Activated B cell treated with CpG ODN at 0.5 μM for 24 hours (primary cell): ENCODE data around the gene MAP2K6. TPM values are rescaled to one million over a fixed set of nuclear protein-coding genes. Genes with fewer than 3 reads are reported as not detected.

Source experiments
- ATAC-seq: fragments of 200-7000 bp; cut with Tn5 transposase; one replicate; pipeline ENCODE4 v1.10.0; 2021; ENCODE audit warnings: low read depth, mild to moderate bottlenecking, moderate library complexity
- CTCF ChIA-PET: fragments of 350-600 bp; sonication (Branson Sonifier 250); formaldehyde crosslinking; loops from one replicate; lab custom pipeline; 2021; ENCODE audit warnings: antibody characterized with exemption; lab: Charles Lee
- POLR2A ChIA-PET: fragments of 350-600 bp; sonication (Branson Sonifier 250); formaldehyde crosslinking; loops from one replicate; lab custom pipeline; 2021; ENCODE audit warnings: antibody characterized with exemption; lab: Charles Lee
- DNase-seq: peaks from one replicate; pipeline ENCODE4 v3.0.0; 2022
- H3K27ac Mint-ChIP-seq: one replicate; pipeline ENCODE4 v1.8.0; 2020; ENCODE audit warnings: mixed read lengths
- H3K27me3 Mint-ChIP-seq: one replicate; pipeline ENCODE4 v1.8.0; 2021; ENCODE audit warnings: mixed read lengths
- H3K36me3 Mint-ChIP-seq: one replicate; pipeline ENCODE4 v1.8.0; 2021; ENCODE audit warnings: low read depth, mixed read lengths
- H3K4me1 Mint-ChIP-seq: one replicate; pipeline ENCODE4 v1.8.0; 2021; ENCODE audit warnings: mixed read lengths
- H3K4me3 Mint-ChIP-seq: one replicate; pipeline ENCODE4 v1.8.0; 2020; ENCODE audit warnings: mild to moderate bottlenecking, mixed read lengths
- H3K9me3 Mint-ChIP-seq: one replicate; pipeline ENCODE4 v1.8.0; 2020; ENCODE audit warnings: mixed read lengths
- CTCF ChIP-seq: fragments of 200-600 bp; IDR thresholded peaks from one replicate; pipeline ENCODE4 v1.8.0; 2022; ENCODE audit warnings: antibody characterized with exemption, mild to moderate bottlenecking
- intact Hi-C: fragments of 100-400 bp; cut with micrococcal nuclease; formaldehyde crosslinking; loops from one replicate; pipeline ENCODE4 v1.15.1; 2024
- total RNA-seq: library from RNA; stranded (reverse); gene quantifications from 2 replicates; pipeline ENCODE4 v1.2.3, GENCODE V29; 2022

Gene MAP2K6
- total RNA-seq, 1 donor from 2014 or later = 2.9 TPM

GRCh38 chr17:69567130-69567529, 152.6 kb downstream of the MAP2K6 start:
- POLR2A ChIA-PET = no interaction called here
- CTCF ChIA-PET = interaction anchor here (0.8 to 2.7 kb wide), 3 partner anchors 17 to 986 kb away, joined by 3 to 11 read pairs (median 6); no protein-coding TSS in a partner anchor

GRCh38 chr17:69572747-69573146, 158.2 kb downstream of the MAP2K6 start:
- ChIA-PET POLR2A (no interaction called here), CTCF (no interaction called here)
- Mint-ChIP-seq H3K4me3 (no peak overlapping the region), H3K27ac (no peak overlapping the region), H3K27me3 (peaks cover 6% of the 10 kb centered on the region), H3K9me3 (no peaks in the 10 kb centered on the region), H3K36me3 (no peaks in the 10 kb centered on the region), H3K4me1 (peaks cover 25% of the 10 kb centered on the region)
- intact Hi-C loops = no loop called here
- no peak for ATAC-seq
- TF ChIP-seq CTCF = no peak
- no peak for DNase-seq

More at GRCh38 chr17:69567130-69567529, 152.6 kb downstream of the MAP2K6 start:
- H3K9me3 Mint-ChIP-seq = no peaks in the 10 kb centered on the region
- intact Hi-C loops = loop anchor here (10.0 kb wide), 1 partner anchor 1058 kb away; no protein-coding TSS in a partner anchor
- H3K4me1 Mint-ChIP-seq = peaks cover 5% of the 10 kb centered on the region
- no peak for ATAC-seq
- TF ChIP-seq CTCF = no peak
- no peak overlapping the region for H3K27ac Mint-ChIP-seq
- no peaks in the 10 kb centered on the region for H3K36me3 Mint-ChIP-seq
- DNase-seq = no peak
- no peak overlapping the region for H3K4me3 Mint-ChIP-seq
- H3K27me3 Mint-ChIP-seq = peaks cover 6% of the 10 kb centered on the region

DNA sequence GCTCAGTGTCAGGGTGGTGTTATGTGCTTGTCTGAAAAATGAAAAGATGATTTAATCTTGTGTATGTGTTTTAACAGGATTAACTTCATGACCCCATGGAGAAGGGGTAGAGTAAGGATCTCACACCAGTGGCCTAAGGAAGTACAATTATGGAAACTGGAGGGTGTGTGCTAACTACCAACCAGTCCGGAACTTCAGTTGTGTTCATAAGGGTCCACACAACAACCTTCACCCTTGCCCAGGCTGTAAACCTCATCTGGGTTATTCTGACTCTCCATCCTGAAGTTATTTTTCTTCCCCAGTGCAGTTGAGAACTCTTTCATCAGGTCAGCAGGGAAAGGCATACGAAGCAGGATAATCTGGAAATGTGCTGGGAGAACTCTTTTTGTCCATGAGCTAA, 158.9 kb downstream of the MAP2K6 start:
- ChIA-PET CTCF (no interaction called here), POLR2A (no interaction called here)
- no peak for DNase-seq
- Mint-ChIP-seq H3K9me3 (no peaks in the 10 kb centered on the region), H3K36me3 (no peaks in the 10 kb centered on the region), H3K27me3 (peaks cover 7% of the 10 kb centered on the region), H3K4me1 (peaks cover 25% of the 10 kb centered on the region), H3K4me3 (no peak overlapping the region), H3K27ac (no peak overlapping the region)
- ATAC-seq = no peak
- intact Hi-C loops = no loop called here
- no peak for TF ChIP-seq CTCF

DNA sequence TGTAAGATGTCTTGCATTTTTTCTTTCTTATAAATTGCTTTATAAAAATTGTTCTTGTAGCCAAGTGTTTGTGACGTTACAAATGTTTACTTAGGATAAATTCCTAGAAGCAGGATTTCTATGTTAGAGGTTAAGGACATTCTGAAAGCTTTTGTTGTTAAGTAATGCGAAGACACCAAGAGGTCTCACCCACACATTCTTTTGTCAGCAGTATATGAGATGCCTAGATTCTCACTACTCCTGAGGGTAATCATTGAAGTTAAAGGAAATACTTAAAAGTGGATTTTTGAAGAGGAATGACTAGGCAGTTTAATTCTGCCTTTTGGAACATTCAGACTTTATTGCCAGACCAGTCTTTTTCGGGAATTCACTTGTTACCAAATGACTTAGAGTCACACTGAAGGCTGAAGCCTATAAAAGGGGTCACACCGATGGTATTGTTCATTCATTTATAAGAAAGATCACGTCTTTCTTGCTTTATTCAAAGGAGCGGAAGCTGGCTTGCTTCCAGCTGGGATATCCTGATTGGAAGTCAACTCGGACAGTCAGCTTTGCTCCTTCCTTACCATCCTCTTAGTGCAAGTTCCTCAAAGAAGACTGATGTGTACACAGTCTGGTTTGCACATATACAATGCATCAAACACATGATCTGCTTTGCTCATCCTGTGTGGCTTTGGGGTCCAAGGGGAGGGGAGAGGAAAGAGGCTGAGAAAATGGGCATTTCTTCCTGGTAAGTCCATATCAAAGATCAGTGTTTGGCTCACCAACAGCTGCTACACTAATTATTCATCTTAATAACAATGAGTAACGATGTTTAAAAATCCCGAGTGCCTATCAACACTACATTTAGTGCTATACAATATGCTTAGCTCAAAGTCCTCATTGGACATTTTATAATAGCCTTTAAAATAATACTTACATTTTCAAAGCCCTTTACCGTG, 160.0 kb downstream of the MAP2K6 start:
- CTCF ChIA-PET = interaction anchor here (1.2 kb wide), 1 partner anchor 33 kb away, joined by 3 read pairs; no protein-coding TSS in a partner anchor
- TF ChIP-seq CTCF = no peak
- H3K4me3 Mint-ChIP-seq = no peak overlapping the region
- no peaks in the 10 kb centered on the region for H3K9me3 Mint-ChIP-seq
- intact Hi-C loops = no loop called here
- H3K4me1 Mint-ChIP-seq = peaks cover 23% of the 10 kb centered on the region
- H3K27me3 Mint-ChIP-seq = peaks cover 6% of the 10 kb centered on the region
- no peak for DNase-seq
- H3K36me3 Mint-ChIP-seq = no peaks in the 10 kb centered on the region
- no peak for ATAC-seq
- POLR2A ChIA-PET = no interaction called here
- H3K27ac Mint-ChIP-seq = no peak overlapping the region

GRCh38 chr17:69575346-69575761, 160.9 kb downstream of the MAP2K6 start:
- ATAC-seq (no peak), DNase-seq (no peak)
- intact Hi-C loops = no loop called here
- H3K36me3 Mint-ChIP-seq = no peaks in the 10 kb centered on the region
- ChIA-PET CTCF (interaction anchor here (1.3 kb wide), 1 partner anchor 53 kb away, joined by 3 read pairs; no protein-coding TSS in a partner anchor), POLR2A (no interaction called here)
- H3K9me3 Mint-ChIP-seq = no peaks in the 10 kb centered on the region
- no peak overlapping the region for H3K27ac Mint-ChIP-seq
- no peak overlapping the region for H3K4me3 Mint-ChIP-seq
- no peak for TF ChIP-seq CTCF
- H3K4me1 Mint-ChIP-seq = peaks cover 28% of the 10 kb centered on the region
- peaks cover 6% of the 10 kb centered on the region for H3K27me3 Mint-ChIP-seq
